ENCODE measurements around the gene TIMM8A. TPM values are rescaled to one million over a fixed set of nuclear protein-coding genes. Genes with fewer than 3 reads are reported as not detected.

Gene TIMM8A
- total and polyA plus RNA-seq, 2 of the 13 experiments (the other 11 are each of a cell fraction or from before 2014, with no cell fraction given), result 6.1 to 25.5 TPM

DNA sequence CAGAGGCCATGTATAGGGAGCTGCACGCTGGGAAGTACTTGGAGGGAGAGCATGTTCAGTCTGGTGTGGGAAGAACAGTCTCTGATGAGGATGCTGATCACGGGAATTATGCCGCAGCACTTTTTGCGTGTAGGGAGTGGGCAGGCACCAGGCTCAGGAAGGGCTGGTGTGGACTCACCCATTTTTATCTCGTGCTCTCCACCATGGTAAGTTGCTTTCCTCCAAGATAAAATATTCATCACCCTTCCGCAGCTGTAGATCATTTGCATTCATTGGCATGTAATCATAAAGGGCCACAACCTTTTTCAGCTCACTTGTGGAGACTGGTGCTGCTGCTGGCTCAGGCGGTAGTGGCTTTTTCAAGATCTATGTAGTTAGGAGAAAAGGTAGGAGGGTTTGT lies 11.8 kb upstream of the TIMM8A start:
- CTCF ChIA-PET (ENCODE audit: low intra/inter-chr PET ratio, low total read pairs), result no interaction called here

GRCh38 chrX:101359966-101360365 lies 11.4 kb upstream of the TIMM8A start:
- H3K4me3 ChIP-seq (replicated peaks in 1 of 3; ENCODE audit: insufficient read depth in 1 of 3, low read depth in 2 of 3, low read length in 3 of 3), result no peak overlapping the region
- H3K9me3 ChIP-seq (ENCODE audit: low read length), result no peaks in the 10 kb centered on the region
- no peaks in the 10 kb centered on the region for H3K36me3 ChIP-seq (replicated peaks in 1 of 2; ENCODE audit: control insufficient read depth in 1 of 2, insufficient read depth in 2 of 2, low read length in 2 of 2)
- BruUV-seq (replicated peaks), result no TSS peak
- no peak overlapping the region for H3K27ac ChIP-seq (ENCODE audit: extremely low read length, insufficient read depth, low read length)
- POLR2A ChIA-PET, result no interaction called here
- H3K9ac ChIP-seq (ENCODE audit: insufficient read depth, low read depth, low read length), result no peak overlapping the region
- no peaks in the 10 kb centered on the region for H3K27me3 ChIP-seq (ENCODE audit: control insufficient read depth in 1 of 2, insufficient read depth in 2 of 2, low read length in 2 of 2)
- intact Hi-C loops (cut with micrococcal nuclease; ENCODE audit: unreplicated experiment), result no loop called here
- no peaks in the 10 kb centered on the region for H3K79me2 ChIP-seq (ENCODE audit: insufficient read depth, low read length)
- no peaks in the 10 kb centered on the region for H4K20me1 ChIP-seq (ENCODE audit: insufficient read depth, low read length)
- WGBS (ENCODE audit: low lambda C conversion rate), result no CpG with 5 or more reads among the region's 1 CpG
- FAIRE-seq (no peak), DNase-seq (ENCODE audit: low spot score) (no peak), ATAC-seq (no peak)
- in situ Hi-C loops (cut with HindIII; ENCODE audit: extremely low pct_ligation_motif_present, low pct_unique_long_range_greater_than_20kb), result no loop called here
- CTCF ChIA-PET (ENCODE audit: low intra/inter-chr PET ratio, low total read pairs), result no interaction called here
- H3K4me1 ChIP-seq (ENCODE audit: insufficient read depth, low read length), result no peaks in the 10 kb centered on the region
- no peak overlapping the region for H2AFZ ChIP-seq (ENCODE audit: low read length)
- H3K4me2 ChIP-seq (ENCODE audit: low read depth, low read length), result no peak overlapping the region
- TF ChIP-seq BCL3 (CRISPR knock-in tag; IDR thresholded peaks at IDR 0.05) (no peak), ZNF232 (CRISPR knock-in tag; IDR thresholded peaks at IDR 0.05; ENCODE audit: borderline replicate concordance) (no peak), CHD2 (IDR thresholded peaks at IDR 0.05; ENCODE audit: low read depth, low read length) (no peak), SOX6 (IDR thresholded peaks at IDR 0.05) (no peak), SOX6 (CRISPR knock-in tag; IDR thresholded peaks at IDR 0.05) (no peak), JDP2 (CRISPR knock-in tag; IDR thresholded peaks at IDR 0.05; ENCODE audit: borderline replicate concordance) (no peak), BRCA1 (CRISPR knock-in tag; IDR thresholded peaks at IDR 0.05) (no peak)
- TF ChIP-seq, protein P1, sequence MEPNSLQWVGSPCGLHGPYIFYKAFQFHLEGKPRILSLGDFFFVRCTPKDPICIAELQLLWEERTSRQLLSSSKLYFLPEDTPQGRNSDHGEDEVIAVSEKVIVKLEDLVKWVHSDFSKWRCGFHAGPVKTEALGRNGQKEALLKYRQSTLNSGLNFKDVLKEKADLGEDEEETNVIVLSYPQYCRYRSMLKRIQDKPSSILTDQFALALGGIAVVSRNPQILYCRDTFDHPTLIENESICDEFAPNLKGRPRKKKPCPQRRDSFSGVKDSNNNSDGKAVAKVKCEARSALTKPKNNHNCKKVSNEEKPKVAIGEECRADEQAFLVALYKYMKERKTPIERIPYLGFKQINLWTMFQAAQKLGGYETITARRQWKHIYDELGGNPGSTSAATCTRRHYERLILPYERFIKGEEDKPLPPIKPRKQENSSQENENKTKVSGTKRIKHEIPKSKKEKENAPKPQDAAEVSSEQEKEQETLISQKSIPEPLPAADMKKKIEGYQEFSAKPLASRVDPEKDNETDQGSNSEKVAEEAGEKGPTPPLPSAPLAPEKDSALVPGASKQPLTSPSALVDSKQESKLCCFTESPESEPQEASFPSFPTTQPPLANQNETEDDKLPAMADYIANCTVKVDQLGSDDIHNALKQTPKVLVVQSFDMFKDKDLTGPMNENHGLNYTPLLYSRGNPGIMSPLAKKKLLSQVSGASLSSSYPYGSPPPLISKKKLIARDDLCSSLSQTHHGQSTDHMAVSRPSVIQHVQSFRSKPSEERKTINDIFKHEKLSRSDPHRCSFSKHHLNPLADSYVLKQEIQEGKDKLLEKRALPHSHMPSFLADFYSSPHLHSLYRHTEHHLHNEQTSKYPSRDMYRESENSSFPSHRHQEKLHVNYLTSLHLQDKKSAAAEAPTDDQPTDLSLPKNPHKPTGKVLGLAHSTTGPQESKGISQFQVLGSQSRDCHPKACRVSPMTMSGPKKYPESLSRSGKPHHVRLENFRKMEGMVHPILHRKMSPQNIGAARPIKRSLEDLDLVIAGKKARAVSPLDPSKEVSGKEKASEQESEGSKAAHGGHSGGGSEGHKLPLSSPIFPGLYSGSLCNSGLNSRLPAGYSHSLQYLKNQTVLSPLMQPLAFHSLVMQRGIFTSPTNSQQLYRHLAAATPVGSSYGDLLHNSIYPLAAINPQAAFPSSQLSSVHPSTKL (CRISPR knock-in tag; IDR thresholded peaks at IDR 0.05), result no peak

More for the DNA sequence above, 11.8 kb upstream of the TIMM8A start:
- in situ Hi-C loops (cut with HindIII; ENCODE audit: extremely low pct_ligation_motif_present, low pct_unique_long_range_greater_than_20kb), result no loop called here
- intact Hi-C loops (cut with micrococcal nuclease; ENCODE audit: unreplicated experiment), result no loop called here
- no peak for DNase-seq (ENCODE audit: low spot score)
- TF ChIP-seq ZNF33B (CRISPR knock-in tag; IDR thresholded peaks at IDR 0.05) (no peak), MZF1 (CRISPR knock-in tag; IDR thresholded peaks at IDR 0.05; ENCODE audit: borderline replicate concordance) (no peak), CENPT (CRISPR knock-in tag; IDR thresholded peaks at IDR 0.05; ENCODE audit: low read depth) (no peak), NFRKB (IDR thresholded peaks at IDR 0.05) (no peak), ZNF83 (CRISPR knock-in tag; IDR thresholded peaks at IDR 0.05; ENCODE audit: borderline replicate concordance) (no peak), ZNF614 (CRISPR knock-in tag; IDR thresholded peaks at IDR 0.05; ENCODE audit: borderline replicate concordance) (no peak), MAZ (IDR thresholded peaks at IDR 0.05; ENCODE audit: borderline replicate concordance, low read depth, low read length) (no peak), MAZ (CRISPR knock-in tag; IDR thresholded peaks at IDR 0.05; ENCODE audit: low read depth) (no peak), ZNF460 (CRISPR knock-in tag; IDR thresholded peaks at IDR 0.05; ENCODE audit: borderline replicate concordance) (no peak), RXRB (CRISPR knock-in tag; IDR thresholded peaks at IDR 0.05; ENCODE audit: borderline replicate concordance) (no peak), ZFP90 (CRISPR knock-in tag; IDR thresholded peaks at IDR 0.05; ENCODE audit: borderline replicate concordance) (no peak), ZNF839 (CRISPR knock-in tag; IDR thresholded peaks at IDR 0.05; ENCODE audit: borderline replicate concordance) (no peak), ZNF589 (CRISPR knock-in tag; conservative IDR thresholded peaks at IDR 0.05) (no peak)
- TF ChIP-seq, protein P2, sequence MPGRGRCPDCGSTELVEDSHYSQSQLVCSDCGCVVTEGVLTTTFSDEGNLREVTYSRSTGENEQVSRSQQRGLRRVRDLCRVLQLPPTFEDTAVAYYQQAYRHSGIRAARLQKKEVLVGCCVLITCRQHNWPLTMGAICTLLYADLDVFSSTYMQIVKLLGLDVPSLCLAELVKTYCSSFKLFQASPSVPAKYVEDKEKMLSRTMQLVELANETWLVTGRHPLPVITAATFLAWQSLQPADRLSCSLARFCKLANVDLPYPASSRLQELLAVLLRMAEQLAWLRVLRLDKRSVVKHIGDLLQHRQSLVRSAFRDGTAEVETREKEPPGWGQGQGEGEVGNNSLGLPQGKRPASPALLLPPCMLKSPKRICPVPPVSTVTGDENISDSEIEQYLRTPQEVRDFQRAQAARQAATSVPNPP (CRISPR knock-in tag; IDR thresholded peaks at IDR 0.05), result no peak
- POLR2A ChIA-PET, result no interaction called here
- no peaks in the 10 kb centered on the region for H3K4me1 ChIP-seq (ENCODE audit: insufficient read depth, low read length)
- FAIRE-seq, result no peak
- no peaks in the 10 kb centered on the region for H3K79me2 ChIP-seq (ENCODE audit: insufficient read depth, low read length)
- H3K27ac ChIP-seq (ENCODE audit: extremely low read length, insufficient read depth, low read length), result no peak overlapping the region
- no peak overlapping the region for H3K9ac ChIP-seq (ENCODE audit: insufficient read depth, low read depth, low read length)
- no peak overlapping the region for H2AFZ ChIP-seq (ENCODE audit: low read length)
- no peaks in the 10 kb centered on the region for H3K36me3 ChIP-seq (replicated peaks in 1 of 2; ENCODE audit: control insufficient read depth in 1 of 2, insufficient read depth in 2 of 2, low read length in 2 of 2)
- no peak overlapping the region for H3K4me3 ChIP-seq (replicated peaks in 1 of 3; ENCODE audit: insufficient read depth in 1 of 3, low read depth in 2 of 3, low read length in 3 of 3)
- no peaks in the 10 kb centered on the region for H3K9me3 ChIP-seq (ENCODE audit: low read length)
- H3K27me3 ChIP-seq (ENCODE audit: control insufficient read depth in 1 of 2, insufficient read depth in 2 of 2, low read length in 2 of 2), result no peaks in the 10 kb centered on the region
- H4K20me1 ChIP-seq (ENCODE audit: insufficient read depth, low read length), result no peaks in the 10 kb centered on the region
- no TSS peak for BruUV-seq (replicated peaks)
- no peak overlapping the region for H3K4me2 ChIP-seq (ENCODE audit: low read depth, low read length)
- ATAC-seq, result no peak
- 100% methylated on average over 1 of the region's 7 CpGs for WGBS (ENCODE audit: low lambda C conversion rate)

Data from HepG2 (cell line).